Nephron (organoid): ENCODE data around the gene RBM4.
"Not testable (repeated sequence)": the region's sequence is repeated elsewhere in the genome, so short reads cannot be mapped to it uniquely, and the experiment has no call there.

Experiments
- H3K27ac Mint-ChIP-seq, 3 experiments: 2 replicates each; pipeline ENCODE4 v1.8.0; 2020; ENCODE audit warnings: mixed read lengths in 3 of 3, mild to moderate bottlenecking in 2 of 3, moderate library complexity in 1 of 3
- H3K27me3 Mint-ChIP-seq: 2 replicates; pipeline ENCODE4 v1.8.0; 2021; ENCODE audit warnings: low read depth, mild to moderate bottlenecking, moderate library complexity, mixed read lengths
- H3K36me3 Mint-ChIP-seq: 2 replicates; pipeline ENCODE4 v1.8.0; 2020; ENCODE audit warnings: low read depth, mixed read lengths
- H3K4me1 Mint-ChIP-seq: 2 replicates; pipeline ENCODE4 v1.8.0; 2020; ENCODE audit warnings: mixed read lengths
- H3K4me3 Mint-ChIP-seq, 3 experiments: 2 replicates each; pipeline ENCODE4 v1.8.0; 2020; ENCODE audit warnings: mild to moderate bottlenecking in 3 of 3, mixed read lengths in 3 of 3, moderate library complexity in 2 of 3
- H3K9me3 Mint-ChIP-seq: 2 replicates; pipeline ENCODE4 v1.8.0; 2020; ENCODE audit warnings: mixed read lengths
- TF ChIP-seq, protein P1 (sequence below), 3 experiments: fragments of 200-600 bp; sonication (generic); IDR thresholded peaks; one replicate each; pipeline ENCODE4 v1.5.0; 2021; ENCODE audit warnings: antibody characterized with exemption in 3 of 3; ENCODE audit not compliant: unreplicated experiment in 3 of 3

Gene RBM4, protein sequence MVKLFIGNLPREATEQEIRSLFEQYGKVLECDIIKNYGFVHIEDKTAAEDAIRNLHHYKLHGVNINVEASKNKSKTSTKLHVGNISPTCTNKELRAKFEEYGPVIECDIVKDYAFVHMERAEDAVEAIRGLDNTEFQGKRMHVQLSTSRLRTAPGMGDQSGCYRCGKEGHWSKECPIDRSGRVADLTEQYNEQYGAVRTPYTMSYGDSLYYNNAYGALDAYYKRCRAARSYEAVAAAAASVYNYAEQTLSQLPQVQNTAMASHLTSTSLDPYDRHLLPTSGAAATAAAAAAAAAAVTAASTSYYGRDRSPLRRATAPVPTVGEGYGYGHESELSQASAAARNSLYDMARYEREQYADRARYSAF

DNA sequence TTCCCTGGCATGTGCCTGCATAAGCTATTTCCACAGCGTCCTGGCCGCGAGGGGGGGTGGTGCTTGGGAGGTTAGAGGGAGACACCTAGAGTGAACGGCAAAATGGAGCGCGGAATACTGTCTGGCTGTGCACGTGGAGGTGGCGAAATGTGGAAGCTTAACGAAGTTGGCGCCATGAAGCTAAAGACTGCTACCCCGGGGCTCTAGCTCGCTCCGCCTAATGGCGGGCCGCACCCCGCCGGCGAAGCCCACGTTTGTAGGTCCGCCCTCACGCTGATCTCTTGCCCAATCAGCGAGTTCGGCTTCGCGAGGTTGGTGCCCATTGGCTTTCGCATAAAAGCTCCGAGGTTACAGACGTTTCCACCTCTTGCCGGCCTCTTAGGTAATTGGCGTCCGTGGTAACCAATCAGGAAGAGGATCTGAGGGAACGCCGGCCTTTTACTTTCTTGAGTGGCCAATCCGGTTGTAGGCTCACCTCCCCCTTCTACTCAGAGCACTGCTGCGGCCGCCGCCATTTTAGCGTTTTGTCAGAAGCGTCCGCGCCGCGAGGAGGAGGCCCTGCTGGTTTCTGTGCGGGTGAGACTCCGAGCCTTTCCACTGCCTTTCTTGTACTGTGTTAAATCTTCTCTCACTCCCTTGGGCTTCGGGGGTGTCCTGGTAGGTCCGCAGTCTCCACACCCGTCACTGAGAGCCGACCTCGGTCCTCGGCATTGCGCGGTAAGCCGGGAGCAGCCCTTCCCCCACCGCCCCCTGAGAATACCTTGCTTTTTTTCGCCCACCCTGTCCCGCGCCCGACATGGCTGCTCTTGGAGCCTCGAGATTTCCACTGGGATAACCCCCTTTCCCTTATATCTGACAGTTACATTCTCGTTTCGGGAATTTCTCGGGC, at the start of gene RBM4:
Gene RBM4, plus strand, starts transcription at position 527 of the 889 bp plus-strand sequence. CDS start 1,009 bp downstream, outside the sequence.
- Mint-ChIP-seq H3K4me1 (peaks cover 54% of the 10 kb centered on the region), H3K9me3 (no peaks in the 10 kb centered on the region), H3K27me3 (no peaks in the 10 kb centered on the region), H3K27ac (peak within 1 kb of the TSS; percentile 98), H3K36me3 (peaks cover 52% of the 10 kb centered on the region), H3K4me3 (peak within 1 kb of the TSS; percentile 95 to 98 (median 97))
- TF ChIP-seq, protein P1, sequence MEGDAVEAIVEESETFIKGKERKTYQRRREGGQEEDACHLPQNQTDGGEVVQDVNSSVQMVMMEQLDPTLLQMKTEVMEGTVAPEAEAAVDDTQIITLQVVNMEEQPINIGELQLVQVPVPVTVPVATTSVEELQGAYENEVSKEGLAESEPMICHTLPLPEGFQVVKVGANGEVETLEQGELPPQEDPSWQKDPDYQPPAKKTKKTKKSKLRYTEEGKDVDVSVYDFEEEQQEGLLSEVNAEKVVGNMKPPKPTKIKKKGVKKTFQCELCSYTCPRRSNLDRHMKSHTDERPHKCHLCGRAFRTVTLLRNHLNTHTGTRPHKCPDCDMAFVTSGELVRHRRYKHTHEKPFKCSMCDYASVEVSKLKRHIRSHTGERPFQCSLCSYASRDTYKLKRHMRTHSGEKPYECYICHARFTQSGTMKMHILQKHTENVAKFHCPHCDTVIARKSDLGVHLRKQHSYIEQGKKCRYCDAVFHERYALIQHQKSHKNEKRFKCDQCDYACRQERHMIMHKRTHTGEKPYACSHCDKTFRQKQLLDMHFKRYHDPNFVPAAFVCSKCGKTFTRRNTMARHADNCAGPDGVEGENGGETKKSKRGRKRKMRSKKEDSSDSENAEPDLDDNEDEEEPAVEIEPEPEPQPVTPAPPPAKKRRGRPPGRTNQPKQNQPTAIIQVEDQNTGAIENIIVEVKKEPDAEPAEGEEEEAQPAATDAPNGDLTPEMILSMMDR (IDR thresholded peaks at IDR 0.05; ENCODE audit: unreplicated experiment in 3 of 3), result no peak

DNA sequence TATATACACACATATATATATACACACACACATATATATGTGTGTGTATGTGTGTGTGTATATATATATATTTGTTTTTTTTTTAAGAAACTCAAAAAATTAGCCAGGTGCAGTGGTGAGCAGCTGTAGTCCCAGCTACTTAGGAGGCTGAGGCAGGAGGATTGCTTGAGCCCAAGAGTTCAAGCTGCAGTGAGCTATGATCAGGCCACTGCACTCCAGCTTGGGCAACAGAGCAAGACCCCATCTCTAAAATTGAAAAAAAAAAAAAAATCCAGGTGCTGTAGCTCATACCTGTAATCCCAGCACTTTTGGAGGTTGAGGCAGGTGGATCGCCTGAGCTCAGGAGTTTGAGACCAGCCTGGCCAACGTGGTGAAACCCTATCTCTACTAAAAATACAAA, 49.2 kb upstream of the RBM4 start:
- H3K27ac Mint-ChIP-seq, H3K4me1 Mint-ChIP-seq, H3K36me3 Mint-ChIP-seq, H3K27me3 Mint-ChIP-seq, H3K4me3 Mint-ChIP-seq: not testable (repeated sequence)
- peaks cover 20% of the 10 kb centered on the region for H3K9me3 Mint-ChIP-seq

DNA sequence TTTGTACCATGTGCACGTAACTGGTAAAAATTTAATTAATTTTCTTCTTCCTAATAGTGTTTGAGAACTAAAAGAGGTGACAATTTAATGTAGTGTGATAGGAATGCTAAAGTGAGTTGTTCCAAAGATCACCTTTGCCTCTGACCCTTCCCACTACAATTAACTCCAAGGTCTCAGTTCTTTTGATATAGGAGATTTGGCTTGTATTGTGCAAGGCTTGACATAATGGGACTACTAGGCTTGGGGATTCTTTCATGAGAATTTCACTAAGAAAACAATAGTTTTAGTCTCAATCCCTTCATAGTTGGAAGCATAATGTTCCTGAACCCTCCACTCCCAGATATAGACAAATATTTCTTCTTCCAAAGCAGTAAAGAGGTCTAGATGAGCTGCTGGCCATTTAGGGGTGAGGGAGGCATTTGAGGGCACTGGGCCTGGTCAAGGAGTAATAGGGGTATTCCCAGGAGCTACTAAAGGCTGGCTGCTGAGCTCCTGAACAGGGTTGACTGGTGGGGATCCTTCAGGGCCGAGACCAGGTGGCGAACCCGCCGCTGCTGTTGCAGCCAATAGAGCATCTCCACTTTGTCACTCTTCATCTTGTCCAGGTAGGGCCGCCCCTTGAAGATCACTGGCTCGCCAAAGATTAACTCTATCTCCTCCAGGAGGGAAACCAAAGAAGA, 48.4 kb upstream of the RBM4 start:
- peak overlapping the region; percentile 34 to 64 (median 53) for H3K4me3 Mint-ChIP-seq
- TF ChIP-seq, protein P1 (IDR thresholded peaks at IDR 0.05; ENCODE audit: unreplicated experiment in 3 of 3), result no peak
- peaks cover 2% of the 10 kb centered on the region for H3K27me3 Mint-ChIP-seq
- peaks cover 12% of the 10 kb centered on the region for H3K4me1 Mint-ChIP-seq
- peaks cover 20% of the 10 kb centered on the region for H3K9me3 Mint-ChIP-seq
- H3K27ac Mint-ChIP-seq, result no peak overlapping the region
- H3K36me3 Mint-ChIP-seq, result no peaks in the 10 kb centered on the region

DNA sequence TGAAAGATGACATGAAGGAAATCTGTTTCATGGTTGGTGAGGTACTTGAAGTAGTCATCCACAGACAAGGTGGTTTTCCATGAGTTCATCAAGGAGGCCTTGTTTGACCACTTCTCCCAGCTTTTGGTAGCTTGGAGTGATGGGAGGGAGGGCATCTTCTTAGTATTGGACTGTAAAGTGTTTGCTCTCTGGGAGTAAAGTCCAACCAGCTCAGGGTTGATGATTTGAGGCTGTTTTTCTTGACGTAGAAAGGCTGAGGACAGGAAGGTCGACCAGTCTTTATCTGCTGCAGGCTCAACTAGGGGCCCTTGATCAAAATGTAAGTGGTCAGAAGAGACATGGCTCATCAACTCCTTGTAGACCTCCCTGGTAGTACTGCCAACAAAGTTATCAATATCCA, 47.3 kb upstream of the RBM4 start:
- no peak overlapping the region for H3K27ac Mint-ChIP-seq
- no peaks in the 10 kb centered on the region for H3K27me3 Mint-ChIP-seq
- no peaks in the 10 kb centered on the region for H3K36me3 Mint-ChIP-seq
- peaks cover 18% of the 10 kb centered on the region for H3K9me3 Mint-ChIP-seq
- peaks cover 19% of the 10 kb centered on the region for H3K4me1 Mint-ChIP-seq
- TF ChIP-seq, protein P1 (IDR thresholded peaks at IDR 0.05; ENCODE audit: unreplicated experiment in 3 of 3), result no peak
- H3K4me3 Mint-ChIP-seq, result peak overlapping the region; percentile 52 to 100 (median 54)

DNA sequence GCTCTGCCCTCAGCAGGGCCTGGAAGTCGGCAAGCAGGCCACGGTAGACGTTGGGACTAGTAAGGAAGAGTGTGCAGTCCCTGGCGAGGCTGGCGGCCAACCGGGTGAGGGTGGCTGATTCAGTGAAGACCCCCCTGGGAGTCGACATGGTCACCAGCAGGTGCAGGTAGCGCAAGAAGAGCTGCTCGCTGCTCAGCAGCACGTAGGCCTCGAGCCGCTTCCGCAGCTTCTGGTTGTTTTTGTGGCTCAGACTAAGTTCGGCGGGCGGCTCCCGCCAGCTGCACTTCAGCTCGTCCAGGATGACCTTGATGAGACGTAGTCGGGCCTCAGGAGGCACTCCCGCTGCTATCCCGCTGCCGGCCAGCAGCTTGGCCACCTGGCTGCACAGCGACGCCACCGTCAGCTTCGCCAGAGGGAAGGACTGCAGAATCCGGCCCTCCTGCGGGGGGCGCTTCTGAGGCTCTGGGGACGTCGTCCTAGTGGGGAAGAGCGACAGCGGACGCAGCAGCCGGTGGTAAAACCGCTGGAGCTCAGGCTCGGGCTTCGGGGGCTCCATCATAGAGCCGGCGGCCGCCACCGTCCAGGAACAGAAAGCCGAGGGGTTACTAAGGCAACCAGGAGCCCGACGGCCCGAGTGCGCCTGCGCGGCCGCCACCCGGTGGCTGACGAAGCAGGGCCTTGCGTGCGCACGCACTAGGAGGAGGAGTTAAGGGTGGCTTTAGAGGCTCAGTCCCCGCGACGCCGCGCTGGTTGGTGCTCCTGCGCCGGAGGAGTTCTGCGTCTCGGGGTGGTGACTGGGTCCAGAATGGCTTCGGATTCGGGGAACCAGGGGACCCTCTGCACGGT, 45.8 kb upstream of the RBM4 start, which contains the start of the genes CCDC87 and CCS:
Gene CCDC87, minus strand, starts transcription at position 607 of the 846 bp plus-strand sequence. Its CDS starts 48 bp downstream, at position 559.
Gene CCS, plus strand, starts transcription at position 729 of the 846 bp plus-strand sequence. Its CDS starts 77 bp downstream, at position 806.
- H3K4me1 Mint-ChIP-seq, result peaks cover 19% of the 10 kb centered on the region
- peak within 1 kb of the TSS; percentile 89 to 97 (median 95) for H3K27ac Mint-ChIP-seq
- TF ChIP-seq, protein P1 (IDR thresholded peaks at IDR 0.05; ENCODE audit: unreplicated experiment in 3 of 3), result peak; percentile 50 to 71 (median 56)
- H3K4me3 Mint-ChIP-seq, result peak within 1 kb of the TSS; percentile 99 to 100 (median 100)
- H3K36me3 Mint-ChIP-seq, result peaks cover 4% of the 10 kb centered on the region
- peaks cover 13% of the 10 kb centered on the region for H3K9me3 Mint-ChIP-seq
- no peaks in the 10 kb centered on the region for H3K27me3 Mint-ChIP-seq
